Neural cell (in vitro differentiated cells): Measurements from ENCODE around the gene ETV7.

Experiments
- CTCF ChIP-seq: fragments of 450-650 bp; IDR thresholded peaks from 2 replicates; pipeline ENCODE4 v1.5.1; 2014; ENCODE audit warnings: antibody characterized with exemption, mild to moderate bottlenecking, moderate library complexity; ENCODE audit not compliant: poor library complexity, severe bottlenecking
- EP300 ChIP-seq: fragments of 450-650 bp; conservative IDR thresholded peaks from 2 replicates; pipeline ENCODE4 v1.6.1; 2014; ENCODE audit warnings: antibody characterized with exemption, mild to moderate bottlenecking, moderate library complexity; ENCODE audit not compliant: poor library complexity, severe bottlenecking
- EZH2 ChIP-seq: fragments of 200-600, 300-800 bp; shearing (Covaris generic), sonication (generic); IDR thresholded peaks from 2 replicates; pipeline ENCODE4 v1.6.1; 2014; ENCODE audit warnings: antibody characterized with exemption, low read length, borderline replicate concordance, mild to moderate bottlenecking; ENCODE audit not compliant: insufficient read depth, poor library complexity, severe bottlenecking
- POLR2AphosphoS5 ChIP-seq: IDR thresholded peaks from 2 replicates; pipeline ENCODE4 v1.6.1; 2012
- RAD21 ChIP-seq: fragments of 450-650 bp; conservative IDR thresholded peaks from 2 replicates; pipeline ENCODE4 v1.6.1; 2014; ENCODE audit warnings: antibody characterized with exemption, mild to moderate bottlenecking, moderate library complexity
- SMC3 ChIP-seq: fragments of 450-650 bp; conservative IDR thresholded peaks from 2 replicates; pipeline ENCODE4 v1.6.1; 2014; ENCODE audit warnings: antibody characterized with exemption, mild to moderate bottlenecking, moderate library complexity; ENCODE audit not compliant: poor library complexity
- TAF1 ChIP-seq: IDR thresholded peaks from 2 replicates; pipeline ENCODE4 v1.6.1; 2012; ENCODE audit warnings: low read depth
- TF ChIP-seq, protein P1 (sequence below): IDR thresholded peaks from 2 replicates; pipeline ENCODE4 v1.6.1; 2012; ENCODE audit warnings: borderline replicate concordance

DNA sequence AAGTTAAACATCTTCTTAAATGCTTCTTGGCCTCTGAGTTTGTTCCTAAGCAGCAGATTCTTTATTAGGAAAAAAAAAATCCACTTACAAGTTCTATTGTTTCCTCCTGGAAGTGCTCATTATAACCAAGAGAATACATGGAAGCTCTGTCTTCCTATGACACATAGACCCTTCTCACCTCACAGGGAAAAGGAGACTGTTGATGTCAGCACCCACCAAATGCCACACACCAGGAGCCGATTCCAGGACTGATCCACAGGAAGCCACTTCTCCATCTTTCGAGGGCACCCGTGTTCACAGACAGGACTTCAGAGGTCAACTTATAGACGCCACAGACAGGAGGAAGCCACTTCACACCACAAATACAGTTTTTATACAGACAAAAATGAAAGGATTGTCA is 37.4 kb downstream of the ETV7 start:
- TF ChIP-seq CTCF (no peak), EP300 (no peak), POLR2AphosphoS5 (no peak), RAD21 (no peak), EZH2 (no peak), TAF1 (no peak), SMC3 (no peak)
- TF ChIP-seq, protein P1, sequence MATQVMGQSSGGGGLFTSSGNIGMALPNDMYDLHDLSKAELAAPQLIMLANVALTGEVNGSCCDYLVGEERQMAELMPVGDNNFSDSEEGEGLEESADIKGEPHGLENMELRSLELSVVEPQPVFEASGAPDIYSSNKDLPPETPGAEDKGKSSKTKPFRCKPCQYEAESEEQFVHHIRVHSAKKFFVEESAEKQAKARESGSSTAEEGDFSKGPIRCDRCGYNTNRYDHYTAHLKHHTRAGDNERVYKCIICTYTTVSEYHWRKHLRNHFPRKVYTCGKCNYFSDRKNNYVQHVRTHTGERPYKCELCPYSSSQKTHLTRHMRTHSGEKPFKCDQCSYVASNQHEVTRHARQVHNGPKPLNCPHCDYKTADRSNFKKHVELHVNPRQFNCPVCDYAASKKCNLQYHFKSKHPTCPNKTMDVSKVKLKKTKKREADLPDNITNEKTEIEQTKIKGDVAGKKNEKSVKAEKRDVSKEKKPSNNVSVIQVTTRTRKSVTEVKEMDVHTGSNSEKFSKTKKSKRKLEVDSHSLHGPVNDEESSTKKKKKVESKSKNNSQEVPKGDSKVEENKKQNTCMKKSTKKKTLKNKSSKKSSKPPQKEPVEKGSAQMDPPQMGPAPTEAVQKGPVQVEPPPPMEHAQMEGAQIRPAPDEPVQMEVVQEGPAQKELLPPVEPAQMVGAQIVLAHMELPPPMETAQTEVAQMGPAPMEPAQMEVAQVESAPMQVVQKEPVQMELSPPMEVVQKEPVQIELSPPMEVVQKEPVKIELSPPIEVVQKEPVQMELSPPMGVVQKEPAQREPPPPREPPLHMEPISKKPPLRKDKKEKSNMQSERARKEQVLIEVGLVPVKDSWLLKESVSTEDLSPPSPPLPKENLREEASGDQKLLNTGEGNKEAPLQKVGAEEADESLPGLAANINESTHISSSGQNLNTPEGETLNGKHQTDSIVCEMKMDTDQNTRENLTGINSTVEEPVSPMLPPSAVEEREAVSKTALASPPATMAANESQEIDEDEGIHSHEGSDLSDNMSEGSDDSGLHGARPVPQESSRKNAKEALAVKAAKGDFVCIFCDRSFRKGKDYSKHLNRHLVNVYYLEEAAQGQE: no peak
